GM21515 (cell line): ENCODE data around the gene RASGRF2.

Experiments
- ATAC-seq: cut with Tn5 transposase; IDR thresholded peaks from one replicate; pipeline ENCODE4 v1.9.1; 2021; ENCODE audit not compliant: unreplicated experiment

RASGRF2 gene

GRCh38 chr5:81125959-81126358, 165.8 kb downstream of the RASGRF2 start:
- no peak for ATAC-seq

GRCh38 chr5:81128416-81128815, 168.3 kb downstream of the RASGRF2 start:
- no peak for ATAC-seq

DNA sequence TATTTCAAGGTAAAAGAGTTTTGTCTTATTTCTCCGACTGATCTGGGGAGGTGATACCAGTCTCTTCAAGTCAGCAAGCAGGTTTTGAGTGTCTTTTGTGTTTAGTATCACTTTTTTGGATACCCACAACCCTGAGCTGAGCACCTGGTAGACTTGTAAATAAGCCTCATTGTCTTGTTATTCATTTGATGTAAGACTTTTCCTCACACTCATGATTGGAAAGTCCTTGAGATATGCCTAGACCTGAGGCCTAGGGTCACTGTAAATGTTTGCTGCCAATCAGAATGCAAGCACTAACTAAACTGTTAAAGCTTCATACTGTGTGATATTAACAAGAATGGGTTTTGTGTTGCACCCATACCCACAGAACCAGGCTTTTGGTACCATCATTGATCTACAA, 172.2 kb downstream of the RASGRF2 start:
- ATAC-seq: no peak

- no peak for ATAC-seq
Observed at GRCh38 chr5:81134066-81134465, 173.9 kb downstream of the RASGRF2 start.

GRCh38 chr5:81134566-81134965, 174.4 kb downstream of the RASGRF2 start:
- ATAC-seq: no peak

DNA sequence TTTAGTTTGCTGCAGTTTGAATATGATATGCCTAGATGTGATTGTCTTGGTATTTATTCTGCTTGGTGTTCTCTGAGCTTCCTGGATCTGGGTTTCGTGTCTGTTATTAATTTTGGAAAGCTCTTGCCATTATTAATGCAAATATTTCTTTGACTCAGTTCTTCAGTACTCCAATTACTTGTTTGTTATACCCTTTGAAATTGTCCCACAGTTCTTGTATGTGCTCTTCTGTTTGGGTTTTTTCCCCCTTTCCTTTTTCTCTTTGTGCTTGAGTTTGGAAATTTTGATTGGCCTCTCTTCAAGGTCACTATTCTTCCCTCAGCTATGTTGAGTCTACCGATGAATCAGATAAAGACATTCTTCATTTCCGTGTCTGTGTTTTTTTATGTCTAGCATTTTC, 176.4 kb downstream of the RASGRF2 start:
- ATAC-seq: no peak

GRCh38 chr5:81137833-81138232, 177.7 kb downstream of the RASGRF2 start:
- no peak for ATAC-seq

DNA sequence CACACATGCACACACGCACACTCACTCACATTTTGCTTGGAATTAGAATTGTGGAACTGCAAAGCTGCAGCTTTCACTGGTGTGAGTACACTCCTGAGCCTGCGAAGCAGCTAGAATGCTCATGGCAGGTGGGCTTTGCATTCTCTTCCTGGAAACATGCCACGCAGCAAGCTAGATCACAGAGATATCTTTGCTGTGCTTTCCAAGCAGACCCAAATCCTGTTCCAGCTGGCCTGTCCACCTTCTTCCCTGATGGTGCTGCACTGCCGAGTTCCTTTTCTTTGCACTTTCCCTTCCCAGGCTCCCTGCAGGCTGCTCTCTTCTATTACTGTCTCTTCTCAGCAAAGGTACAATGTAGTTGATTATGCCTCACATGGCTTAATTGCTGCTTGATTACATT, 180.3 kb downstream of the RASGRF2 start:
- no peak for ATAC-seq

DNA sequence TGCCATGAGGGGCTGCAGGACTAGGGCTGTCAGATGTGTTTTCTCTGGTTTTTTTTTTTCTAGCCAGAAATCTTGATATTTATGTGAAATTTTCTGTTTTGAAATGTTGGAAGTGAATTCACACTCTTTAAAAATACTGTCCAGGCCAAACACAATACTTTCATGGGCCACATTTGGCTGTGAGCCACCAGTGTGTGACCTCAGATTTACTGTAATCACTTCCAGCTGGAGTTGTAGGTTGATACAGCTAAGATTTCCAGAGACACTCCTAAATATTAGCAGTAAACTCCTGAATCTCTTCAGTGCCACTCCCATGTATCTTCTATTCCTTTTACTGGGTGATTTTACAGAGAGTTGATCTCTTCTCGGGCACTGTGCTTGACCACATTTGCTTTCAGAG, 180.8 kb downstream of the RASGRF2 start:
- ATAC-seq: no peak

GRCh38 chr5:81142108-81142507, 181.9 kb downstream of the RASGRF2 start:
- no peak for ATAC-seq

DNA sequence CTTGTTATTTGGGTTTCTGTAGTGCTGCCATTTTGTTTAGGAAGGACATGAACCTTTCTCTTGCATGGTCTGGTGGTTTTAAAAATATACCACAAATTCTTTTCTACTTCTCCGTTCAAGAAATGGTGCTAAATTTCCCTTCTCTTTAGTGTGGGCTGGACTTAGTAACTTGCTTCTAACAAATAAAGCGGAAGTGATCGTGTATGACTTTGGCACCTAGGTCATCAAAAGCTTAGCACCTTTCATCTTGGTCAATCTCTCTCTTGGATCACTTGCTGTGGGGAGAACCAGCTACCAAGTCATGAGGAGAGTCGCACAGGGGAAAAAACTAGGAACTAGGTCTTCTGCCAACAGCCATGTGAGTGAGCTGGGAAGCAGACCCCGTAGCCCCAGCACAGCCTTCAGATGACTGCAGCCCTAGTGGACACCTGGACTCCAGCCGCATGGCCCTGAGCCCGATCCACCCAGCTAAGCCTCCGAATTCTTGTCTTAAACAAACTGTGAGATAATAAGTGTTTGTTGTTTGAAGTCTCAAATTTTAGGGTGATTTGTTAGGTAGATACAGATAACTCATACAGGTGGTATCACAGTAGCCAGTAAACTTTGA, 185.3 kb downstream of the RASGRF2 start:
- no peak for ATAC-seq

- no peak for ATAC-seq
Observed at GRCh38 chr5:81146031-81146430, 185.9 kb downstream of the RASGRF2 start.

DNA sequence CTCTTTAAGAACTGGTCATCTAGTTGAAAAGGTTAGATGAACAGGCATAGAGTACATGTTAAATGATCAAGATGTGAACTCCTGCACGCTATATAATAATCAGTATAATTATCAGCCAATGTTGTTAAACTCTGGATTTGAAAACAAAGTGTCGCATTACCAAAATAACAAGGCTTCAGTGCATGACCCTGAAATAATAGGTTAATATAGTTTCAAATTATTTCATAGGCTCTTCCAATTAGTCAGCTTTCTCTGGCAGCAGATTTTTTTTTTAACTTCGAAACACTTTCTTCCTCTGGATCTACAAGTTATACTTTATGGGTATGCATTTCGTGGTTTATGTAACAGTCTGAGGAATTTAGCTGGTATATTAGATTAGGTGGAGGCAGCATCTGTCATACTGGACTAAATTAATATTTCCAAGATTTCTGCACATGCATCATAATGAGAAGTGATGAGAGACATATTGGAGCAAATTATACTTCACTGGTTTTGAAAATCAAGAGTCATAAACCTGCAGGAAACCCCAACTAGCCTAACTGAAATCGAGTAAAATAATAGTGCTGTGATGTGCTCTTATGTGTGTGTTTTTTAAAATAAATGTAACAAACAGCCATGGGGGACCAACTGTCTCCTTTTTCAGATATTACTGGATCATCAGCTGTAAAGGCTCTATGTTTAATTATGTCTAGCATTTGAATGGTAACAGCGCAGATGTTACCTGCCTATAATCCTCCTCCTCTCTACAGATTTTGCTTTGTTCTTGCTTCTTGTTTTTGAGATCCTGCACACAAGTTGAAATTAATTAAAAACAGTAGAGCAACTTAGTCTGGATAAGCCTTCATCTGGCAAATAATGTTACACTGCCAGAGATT, 187.1 kb downstream of the RASGRF2 start:
- ATAC-seq: no peak

- no peak for ATAC-seq
Observed at GRCh38 chr5:81147886-81148571, 187.9 kb downstream of the RASGRF2 start.

DNA sequence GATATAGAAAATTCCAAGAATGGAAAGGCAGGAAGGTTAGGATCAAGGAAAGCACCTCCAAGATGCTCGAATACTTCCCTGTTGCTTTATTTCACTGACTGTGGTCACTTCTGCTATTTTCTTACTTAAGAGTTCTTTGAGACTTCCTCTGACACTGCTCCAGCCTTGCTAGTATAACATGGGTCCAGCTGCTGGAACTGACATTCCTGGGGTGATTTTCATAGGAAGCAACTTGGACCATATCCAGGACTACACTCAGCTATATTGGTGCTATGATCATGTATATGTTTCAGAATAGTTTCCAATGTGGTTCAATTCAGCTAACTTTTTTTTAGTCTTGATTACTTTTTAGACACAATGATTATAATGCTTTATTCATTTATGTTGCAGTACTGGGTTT, 191.4 kb downstream of the RASGRF2 start:
- no peak for ATAC-seq

- ATAC-seq: no peak
Observed at GRCh38 chr5:81154725-81155124, 194.6 kb downstream of the RASGRF2 start.

- ATAC-seq: no peak
Observed at GRCh38 chr5:81156732-81157131, 196.6 kb downstream of the RASGRF2 start.

DNA sequence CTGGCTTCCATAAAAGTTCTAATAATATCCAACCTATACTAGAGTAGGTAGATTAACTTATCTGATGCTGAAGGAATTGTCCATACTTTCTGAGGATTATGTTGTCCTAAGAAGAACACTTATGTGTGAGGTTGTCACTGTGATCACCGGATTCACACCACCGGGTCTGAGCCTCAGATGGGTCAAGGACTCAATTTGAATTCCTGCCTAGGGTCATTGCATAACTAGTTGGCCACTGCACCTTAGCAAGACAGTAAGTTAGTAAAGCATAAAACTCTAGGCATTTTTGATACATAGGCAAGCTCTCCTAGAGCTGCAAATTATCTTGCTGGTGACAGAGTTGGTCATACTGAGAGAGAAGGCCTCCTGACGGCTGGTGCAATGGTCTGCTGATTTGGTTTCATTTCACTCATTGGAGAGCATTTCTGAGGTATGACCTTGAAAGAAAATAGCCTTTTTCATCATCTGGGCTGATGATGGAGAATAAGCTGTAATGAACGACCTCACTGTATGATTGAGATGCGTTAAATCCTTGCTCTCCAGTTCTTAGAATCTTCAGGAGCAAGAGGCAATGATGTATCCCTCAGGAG, 200.9 kb downstream of the RASGRF2 start:
- ATAC-seq: peak; percentile 64

- no peak for ATAC-seq
Observed at GRCh38 chr5:81162501-81162900, 202.3 kb downstream of the RASGRF2 start.

- ATAC-seq: no peak
Observed at GRCh38 chr5:81163651-81164050, 203.5 kb downstream of the RASGRF2 start.

DNA sequence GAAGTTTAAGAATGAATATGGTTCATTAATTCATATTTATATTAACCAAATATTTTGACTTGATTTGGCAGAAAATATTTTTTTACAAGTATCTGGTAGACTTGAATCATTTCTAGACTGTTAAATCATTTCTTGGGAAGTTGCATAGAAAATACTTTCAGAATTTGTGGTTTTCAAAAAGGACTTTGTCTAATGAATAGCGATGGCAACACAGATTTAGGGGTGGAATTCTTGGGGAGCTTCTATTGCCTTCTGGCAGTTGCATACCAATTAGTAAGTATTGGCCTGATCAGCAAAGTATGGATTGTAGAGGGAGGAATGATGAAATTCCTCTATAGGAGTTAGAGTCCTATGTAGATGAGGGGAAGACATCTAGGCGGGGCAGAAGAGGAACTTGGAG, 204.3 kb downstream of the RASGRF2 start:
- ATAC-seq: no peak

GRCh38 chr5:81164936-81165335, 204.8 kb downstream of the RASGRF2 start:
- ATAC-seq: no peak
